K562 (cell line): ENCODE data around the gene HDAC9. TPM values are rescaled to one million over a fixed set of nuclear protein-coding genes. Genes with fewer than 3 reads are reported as not detected.

ENCODE experiments used
- ATAC-seq: fragments of 200-7000 bp; cut with Tn5 transposase; 3 replicates; pipeline ENCODE4 v1.9.1; 2020; ENCODE audit warnings: moderate library complexity
- BruUV-seq: library from RNA; stranded (reverse); fragments of 400-500 nt; replicated peaks from 2 replicates; lab custom pipeline; 2021; lab: Mats Ljungman, UMichigan
- CTCF ChIA-PET: fragments of 300-600 bp; formaldehyde crosslinking; extraction: SDS; loops from one replicate; lab custom pipeline; 2021; ENCODE audit warnings: low intra/inter-chr PET ratio; lab: Yijun Ruan, JAX
- POLR2A ChIA-PET: fragments of 300-600, 350-650 bp; sonication (Branson Sonifier 250); formaldehyde crosslinking; extraction: SDS; loops from one replicate; lab custom pipeline; 2021; ENCODE audit warnings: antibody characterized with exemption, inconsistent platforms; lab: Yijun Ruan, JAX
- DNase-seq, 4 experiments: peaks; one replicate each; pipeline versions ENCODE4 v3.0.0 to v3.0.0-alpha.2; 2011 to 2018; ENCODE audit warnings: low spot score in 3 of 4, mixed read lengths in 3 of 4; ENCODE audit errors: extremely low read depth in 1 of 4
- FAIRE-seq: peaks from 2 replicates; lab custom pipeline; 2011; peaks lifted over from hg19 to GRCh38; lab: Jason Lieb, UNC
- H2AFZ ChIP-seq: 2 replicates; pipeline ENCODE4 v1.6.0; 2011; ENCODE audit warnings: low read depth, low read length, control low read depth, inconsistent platforms
- H3K27ac ChIP-seq: fragments of 200-600 bp; 3 replicates; pipeline ENCODE4 v1.8.0; 2011; ENCODE audit warnings: low read depth, mild to moderate bottlenecking, control low read depth, inconsistent platforms, low read length, moderate library complexity, mixed read lengths; ENCODE audit errors: extremely low read depth
- H3K27me3 ChIP-seq, 2 experiments: fragments of 300-600 bp in 1 of 2; 2 replicates in 1 of 2; 3 replicates in 1 of 2; pipeline versions ENCODE4 v1.6.0 to v1.8.0; 2011; ENCODE audit warnings: inconsistent platforms in 2 of 2, low read length in 2 of 2, mild to moderate bottlenecking in 1 of 2, mixed read lengths in 1 of 2, moderate library complexity in 1 of 2; ENCODE audit not compliant: control insufficient read depth in 2 of 2, insufficient read depth in 2 of 2
- H3K36me3 ChIP-seq: fragments of 300-600 bp; 3 replicates; pipeline ENCODE4 v1.8.0; 2011; ENCODE audit warnings: mild to moderate bottlenecking, low read length, inconsistent platforms; ENCODE audit not compliant: control insufficient read depth, insufficient read depth
- H3K4me1 ChIP-seq, 2 experiments: fragments of 200-600 bp in 1 of 2; replicated peaks in 1 of 2; 2 replicates in 1 of 2; 3 replicates in 1 of 2; pipeline versions ENCODE4 v1.5.1 to v1.8.0; 2011; ENCODE audit warnings: inconsistent platforms in 2 of 2, low read length in 2 of 2, mild to moderate bottlenecking in 1 of 2, mixed read lengths in 1 of 2, moderate library complexity in 1 of 2; ENCODE audit not compliant: control insufficient read depth in 2 of 2, insufficient read depth in 2 of 2
- H3K4me2 ChIP-seq: 2 replicates; pipeline ENCODE4 v1.6.1; 2011; ENCODE audit warnings: low read length, control low read depth, inconsistent platforms, mixed read lengths; ENCODE audit not compliant: insufficient read depth
- H3K4me3 ChIP-seq: fragments of 200-600 bp; sonication (generic), shearing (Covaris generic); 2 replicates; pipeline ENCODE4 v1.5.1; 2016; ENCODE audit warnings: control low read depth, inconsistent platforms
- H3K79me2 ChIP-seq: fragments of 200-600 bp; 3 replicates; pipeline ENCODE4 v1.8.0; 2011; ENCODE audit warnings: low read length, inconsistent platforms; ENCODE audit not compliant: control insufficient read depth, insufficient read depth
- H3K9ac ChIP-seq, 2 experiments: 2 replicates each; pipeline versions ENCODE4 v1.6.0 to v1.6.1; 2011; ENCODE audit warnings: low read depth in 2 of 2, low read length in 2 of 2, control low read depth in 1 of 2, inconsistent platforms in 1 of 2, mild to moderate bottlenecking in 1 of 2, mixed read lengths in 1 of 2; ENCODE audit not compliant: insufficient read depth in 1 of 2
- H3K9me1 ChIP-seq: one replicate; pipeline ENCODE4 v1.6.0; 2011; ENCODE audit warnings: inconsistent platforms, mild to moderate bottlenecking, low read length, moderate library complexity; ENCODE audit not compliant: control insufficient read depth, insufficient read depth
- H3K9me3 ChIP-seq: replicated peaks from 2 replicates; pipeline ENCODE4 v1.5.1; 2011; ENCODE audit warnings: low read depth, low read length, inconsistent platforms; ENCODE audit not compliant: control insufficient read depth, insufficient read depth
- H4K20me1 ChIP-seq: replicated peaks from 2 replicates; pipeline ENCODE4 v1.6.1; 2011; ENCODE audit warnings: low read length, inconsistent platforms, mixed read lengths; ENCODE audit not compliant: control insufficient read depth, insufficient read depth
- ATF2 ChIP-seq: sonication (generic); formaldehyde crosslinking; IDR thresholded peaks from 2 replicates; pipeline ENCODE4 v1.8.1; 2022; ENCODE audit warnings: missing genetic modification reagents
- SMARCE1 ChIP-seq: fragments of 450-650 bp; IDR thresholded peaks from 2 replicates; pipeline ENCODE4 v1.7.1; 2016; ENCODE audit warnings: mild to moderate bottlenecking
- SNAPC5 ChIP-seq: fragments of 250-450 bp; sonication (Bioruptor Pico); IDR thresholded peaks from 2 replicates; pipeline ENCODE4 v1.8.0; 2021; ENCODE audit warnings: moderate library complexity, mild to moderate bottlenecking, inconsistent platforms
- ZNF407 ChIP-seq: fragments of 450-650 bp; IDR thresholded peaks from 2 replicates; pipeline ENCODE4 v1.6.1; 2016; ENCODE audit warnings: low read depth
- WGBS: fragments of 100-300 bp; shearing (Covaris generic); methylation state at CpG from one replicate; pipeline ENCODE4 v1.1.6; 2016; ENCODE audit warnings: low coverage, mixed read lengths; ENCODE audit not compliant: insufficient coverage; ENCODE audit errors: missing lambda C conversion rate; 5-methylcytosine and 5-hydroxymethylcytosine counted together
- in situ Hi-C: fragments of 300-500 bp; cut with MboI; formaldehyde crosslinking; loops from 4 replicates; pipeline ENCODE4 v1.15.0; 2018; ENCODE audit warnings: inconsistent platforms, mixed read lengths
- intact Hi-C: fragments of 100-400 bp; cut with micrococcal nuclease; formaldehyde crosslinking; loops from 2 replicates; pipeline ENCODE4 v1.14.2; 2022
- polyA plus RNA-seq, 8 experiments: library from polyadenylated mRNA; depleted of rRNA in 4 of 8; stranded (reverse) in 5 of 8; unstranded in 3 of 8; fragments of >200 nt; fragmentation: Nextera tagmentation in 2 of 8; fragmentation: Illumina TruSeq in 1 of 8; extraction: Ambion mirVana in 2 of 8; extraction: Trizol in 1 of 8; gene quantifications; 2 replicates each; pipeline versions ENCODE4 v1.2.1 to v1.2.3, GENCODE V29; 2011 to 2014; ENCODE audit warnings: inconsistent platforms in 1 of 8, missing spikeins in 1 of 8
- total RNA-seq, 7 experiments: library from RNA; depleted of rRNA in 6 of 7; stranded (reverse); fragments of >200 nt in 6 of 7; fragmentation: Illumina TruSeq in 2 of 7; extraction: Trizol in 2 of 7; gene quantifications; 2 replicates each; pipeline versions ENCODE4 v1.2.1 to v1.2.3, GENCODE V29; 2011 to 2021; ENCODE audit warnings: low replicate concordance in 1 of 7

Gene HDAC9
- total and polyA plus RNA-seq, 9 of the 15 experiments (the other 6 are each of a cell fraction or from before 2014, with no cell fraction given): 0.08 to 0.91 (median 0.33) TPM

GRCh38 chr7:18573410-18574234 lies 78.1 kb downstream of the HDAC9 start:
- TF ChIP-seq SNAPC5: no peak
- TF ChIP-seq, all 486 proteins: peak for 0
- Histone ChIP-seq H3K4me3 (no peak overlapping the region), H3K27me3 (no peaks in the 10 kb centered on the region), H3K9me1 (no peaks in the 10 kb centered on the region), H3K4me2 (no peak overlapping the region), H3K4me1 (no peaks in the 10 kb centered on the region), H3K9me3 (no peaks in the 10 kb centered on the region; the same call in 1 of the 2 replicates), H3K79me2 (no peaks in the 10 kb centered on the region), H2AFZ (no peak overlapping the region), H4K20me1 (no peaks in the 10 kb centered on the region), H3K27ac (no peak overlapping the region), H3K36me3 (no peaks in the 10 kb centered on the region), H3K9ac (no peak overlapping the region)
- ChIA-PET CTCF (no interaction called here), POLR2A (no interaction called here)
- 0% methylated on average over 19 of the region's 20 CpGs for WGBS
- DNase-seq: no peak
- FAIRE-seq: no peak
- no TSS peak for BruUV-seq
- ATAC-seq: no peak
- intact Hi-C loops: no loop called here
- in situ Hi-C loops: no loop called here

- 0% methylated on average over 5 of the region's 7 CpGs for WGBS
- FAIRE-seq: no peak
- TF ChIP-seq ATF2 (CRISPR knock-in tag) (no peak), SMARCE1 (no peak), ZNF407 (no peak)
- TF ChIP-seq, all 486 proteins: peak for 0
- Histone ChIP-seq H3K4me3 (no peak overlapping the region), H3K79me2 (no peaks in the 10 kb centered on the region), H3K9me1 (no peaks in the 10 kb centered on the region), H3K4me2 (no peak overlapping the region), H3K9me3 (no peaks in the 10 kb centered on the region; the same call in 1 of the 2 replicates), H3K9ac (no peak overlapping the region), H3K36me3 (no peaks in the 10 kb centered on the region), H2AFZ (no peak overlapping the region), H3K27ac (no peak overlapping the region), H4K20me1 (no peaks in the 10 kb centered on the region), H3K4me1 (no peaks in the 10 kb centered on the region), H3K27me3 (no peaks in the 10 kb centered on the region)
- CTCF ChIA-PET: no interaction called here
- POLR2A ChIA-PET: no interaction called here
- no peak for DNase-seq
- BruUV-seq: no TSS peak
- in situ Hi-C loops (no loop called here), intact Hi-C loops (no loop called here)
- no peak for ATAC-seq
These were observed 78.6 kb downstream of the HDAC9 start for GRCh38 chr7:18574235-18574540.
